Adipocyte (in vitro differentiated cells): ENCODE results near the gene FBXW2.

Experiments
- DNase-seq: peaks from one replicate; pipeline ENCODE4 v3.0.0-alpha.2; 2015; ENCODE audit warnings: low read depth
- H3K27me3 ChIP-seq: replicated peaks from 2 replicates; pipeline ENCODE4 v1.7.0; 2013; ENCODE audit warnings: mild to moderate bottlenecking, low read length, moderate library complexity; ENCODE audit not compliant: control insufficient read depth, insufficient read depth
- H3K36me3 ChIP-seq: 2 replicates; pipeline ENCODE4 v1.7.0; 2013; ENCODE audit warnings: low read length, mild to moderate bottlenecking, moderate library complexity; ENCODE audit not compliant: control insufficient read depth, insufficient read depth, severe bottlenecking
- H3K4me1 ChIP-seq: 2 replicates; pipeline ENCODE4 v1.7.0; 2013; ENCODE audit warnings: mild to moderate bottlenecking, low read length, moderate library complexity; ENCODE audit not compliant: control insufficient read depth, insufficient read depth
- H3K4me3 ChIP-seq: 2 replicates; pipeline ENCODE4 v1.7.0; 2013; ENCODE audit warnings: mild to moderate bottlenecking, low read length, moderate library complexity
- H3K9ac ChIP-seq: 2 replicates; pipeline ENCODE4 v1.7.0; 2013; ENCODE audit warnings: mild to moderate bottlenecking, low read length, moderate library complexity
- H3K9me3 ChIP-seq: 2 replicates; pipeline ENCODE4 v1.7.0; 2013; ENCODE audit warnings: mild to moderate bottlenecking, low read length, moderate library complexity; ENCODE audit not compliant: control insufficient read depth

The FBXW2 gene

GRCh38 chr9:120778758-120779157 is 14.5 kb downstream of the FBXW2 start:
- Histone ChIP-seq H3K9ac (no peak overlapping the region), H3K9me3 (no peaks in the 10 kb centered on the region), H3K4me3 (no peak overlapping the region), H3K27me3 (no peaks in the 10 kb centered on the region), H3K36me3 (peaks cover 53% of the 10 kb centered on the region), H3K4me1 (peaks cover 22% of the 10 kb centered on the region)
- no peak for DNase-seq

- H3K4me1 ChIP-seq: peaks cover 9% of the 10 kb centered on the region
- peaks cover 60% of the 10 kb centered on the region for H3K36me3 ChIP-seq
- no peaks in the 10 kb centered on the region for H3K9me3 ChIP-seq
- DNase-seq: no peak
- H3K9ac ChIP-seq: no peak overlapping the region
- H3K27me3 ChIP-seq: no peaks in the 10 kb centered on the region
- H3K4me3 ChIP-seq: no peak overlapping the region
Observed at GRCh38 chr9:120777229-120777628, 16.0 kb downstream of the FBXW2 start.

- DNase-seq: no peak
- H3K36me3 ChIP-seq: peaks cover 62% of the 10 kb centered on the region
- no peak overlapping the region for H3K9ac ChIP-seq
Observed at GRCh38 chr9:120776788-120777187, 16.4 kb downstream of the FBXW2 start.

GRCh38 chr9:120775859-120776258 is 17.4 kb downstream of the FBXW2 start:
- Histone ChIP-seq H3K27me3 (no peaks in the 10 kb centered on the region), H3K36me3 (peaks cover 72% of the 10 kb centered on the region), H3K4me1 (peaks cover 5% of the 10 kb centered on the region), H3K4me3 (no peak overlapping the region), H3K9ac (no peak overlapping the region), H3K9me3 (no peaks in the 10 kb centered on the region)
- DNase-seq: no peak

More at GRCh38 chr9:120776788-120777187, 16.4 kb downstream of the FBXW2 start:
- Histone ChIP-seq H3K4me3 (no peak overlapping the region), H3K4me1 (peaks cover 9% of the 10 kb centered on the region), H3K9me3 (no peaks in the 10 kb centered on the region), H3K27me3 (no peaks in the 10 kb centered on the region)

GRCh38 chr9:120774719-120775118 is 18.5 kb downstream of the FBXW2 start:
- Histone ChIP-seq H3K9me3 (no peaks in the 10 kb centered on the region), H3K4me3 (no peak overlapping the region), H3K36me3 (peaks cover 79% of the 10 kb centered on the region), H3K27me3 (no peaks in the 10 kb centered on the region), H3K9ac (no peak overlapping the region), H3K4me1 (no peaks in the 10 kb centered on the region)
- no peak for DNase-seq

GRCh38 chr9:120773256-120773655 is 20.0 kb downstream of the FBXW2 start:
- Histone ChIP-seq H3K27me3 (no peaks in the 10 kb centered on the region), H3K9me3 (no peaks in the 10 kb centered on the region), H3K9ac (no peak overlapping the region), H3K4me3 (no peak overlapping the region), H3K36me3 (peaks cover 84% of the 10 kb centered on the region), H3K4me1 (no peaks in the 10 kb centered on the region)
- no peak for DNase-seq

- Histone ChIP-seq H3K9ac (no peak overlapping the region), H3K36me3 (peaks cover 76% of the 10 kb centered on the region), H3K4me1 (no peaks in the 10 kb centered on the region), H3K4me3 (no peak overlapping the region), H3K9me3 (no peaks in the 10 kb centered on the region), H3K27me3 (no peaks in the 10 kb centered on the region)
- DNase-seq: no peak
Observed at GRCh38 chr9:120770931-120771330, 22.3 kb downstream of the FBXW2 start.

GRCh38 chr9:120768886-120769285 is 24.3 kb downstream of the FBXW2 start:
- no peak for DNase-seq
- H3K9me3 ChIP-seq: no peaks in the 10 kb centered on the region
- H3K36me3 ChIP-seq: peaks cover 77% of the 10 kb centered on the region

GRCh38 chr9:120768247-120768646 is 25.0 kb downstream of the FBXW2 start:
- no peaks in the 10 kb centered on the region for H3K9me3 ChIP-seq
- H3K9ac ChIP-seq: no peak overlapping the region
- H3K27me3 ChIP-seq: no peaks in the 10 kb centered on the region
- no peaks in the 10 kb centered on the region for H3K4me1 ChIP-seq
- peaks cover 84% of the 10 kb centered on the region for H3K36me3 ChIP-seq
- H3K4me3 ChIP-seq: no peak overlapping the region
- no peak for DNase-seq

More at GRCh38 chr9:120768886-120769285, 24.3 kb downstream of the FBXW2 start:
- Histone ChIP-seq H3K4me1 (no peaks in the 10 kb centered on the region), H3K27me3 (no peaks in the 10 kb centered on the region), H3K9ac (no peak overlapping the region), H3K4me3 (no peak overlapping the region)

- no peaks in the 10 kb centered on the region for H3K4me1 ChIP-seq
- no peaks in the 10 kb centered on the region for H3K27me3 ChIP-seq
- H3K36me3 ChIP-seq: peaks cover 85% of the 10 kb centered on the region
- H3K9ac ChIP-seq: no peak overlapping the region
- no peak for DNase-seq
- H3K9me3 ChIP-seq: no peaks in the 10 kb centered on the region
- no peak overlapping the region for H3K4me3 ChIP-seq
Observed at GRCh38 chr9:120767451-120767850, 25.8 kb downstream of the FBXW2 start.

- no peak for DNase-seq
- Histone ChIP-seq H3K36me3 (peaks cover 85% of the 10 kb centered on the region), H3K4me3 (no peak overlapping the region), H3K9me3 (no peaks in the 10 kb centered on the region), H3K4me1 (no peaks in the 10 kb centered on the region), H3K27me3 (no peaks in the 10 kb centered on the region), H3K9ac (no peak overlapping the region)
Observed at GRCh38 chr9:120765910-120766425, 27.2 kb downstream of the FBXW2 start.

GRCh38 chr9:120764476-120764875 is 28.7 kb downstream of the FBXW2 start:
- Histone ChIP-seq H3K4me3 (no peak overlapping the region), H3K36me3 (peaks cover 71% of the 10 kb centered on the region), H3K4me1 (no peaks in the 10 kb centered on the region), H3K27me3 (no peaks in the 10 kb centered on the region), H3K9ac (no peak overlapping the region), H3K9me3 (no peaks in the 10 kb centered on the region)
- DNase-seq: no peak
